DMS153 treated with DMSO at 0.1 percent for 48 hours (cell line): Measurements from ENCODE around the gene ADAP1.

Experiments used
- DNase-seq: peaks from one replicate; lab custom pipeline; 2025; ENCODE audit not compliant: unreplicated experiment; lab: John Stamatoyannopoulos, UW

ADAP1 gene

DNA sequence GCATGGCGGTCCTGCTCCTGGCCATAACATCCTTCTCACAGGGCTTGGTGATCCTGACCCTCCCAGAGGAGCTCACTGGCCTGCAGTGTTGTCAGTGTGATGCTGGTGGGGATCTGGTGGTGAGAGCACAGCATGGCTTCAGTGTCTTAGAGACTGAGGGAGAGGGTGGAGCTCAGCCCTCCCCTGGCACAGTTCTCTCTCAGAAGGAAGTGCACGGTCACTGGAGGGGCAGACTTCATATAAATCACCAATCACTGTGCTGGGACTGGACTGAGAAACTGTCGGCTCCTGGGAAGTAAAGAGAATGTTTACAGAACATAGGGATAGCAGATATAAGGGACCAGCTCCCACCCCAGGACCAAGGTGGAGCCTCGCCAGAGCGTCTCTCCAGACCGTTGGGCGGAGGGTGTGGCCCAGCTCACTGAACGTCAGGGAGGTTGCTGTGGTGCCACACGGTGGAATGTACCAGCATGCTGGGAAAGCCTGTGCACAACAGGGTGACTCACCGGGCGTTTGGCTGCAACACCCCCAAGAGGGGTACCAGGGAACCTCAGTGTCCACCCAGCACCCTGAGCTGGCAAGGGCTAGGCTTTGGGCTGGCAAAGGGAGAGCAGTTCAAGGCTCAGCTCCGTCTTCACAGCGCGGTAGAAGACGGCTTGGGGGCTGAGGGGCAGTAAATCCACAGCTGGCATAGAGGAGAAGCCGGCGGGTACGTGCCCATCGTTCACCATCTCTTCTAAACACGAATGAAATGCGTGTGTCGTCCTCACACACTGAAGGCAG is 86.9 kb downstream of the ADAP1 start:
- DNase-seq = no peak

DNA sequence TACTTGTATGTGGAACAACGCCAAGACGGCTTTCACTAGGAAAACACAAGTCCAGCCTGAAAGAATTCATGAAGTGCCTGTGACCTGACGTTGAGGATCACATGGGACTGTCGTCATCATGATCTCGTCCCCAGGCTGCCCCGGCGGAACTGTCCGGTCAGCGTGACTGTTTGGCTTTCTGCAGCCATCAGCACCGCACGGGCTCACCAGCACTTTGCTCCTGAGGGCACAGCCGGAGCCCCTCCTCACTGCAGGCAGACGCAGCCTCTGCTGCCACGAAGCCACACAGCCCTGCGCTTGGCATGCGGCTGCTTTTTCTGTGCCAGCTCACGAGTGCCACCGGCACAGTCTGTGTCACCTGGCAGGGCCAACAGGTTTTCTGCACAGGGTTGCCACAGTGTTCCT is 87.5 kb downstream of the ADAP1 start:
- no peak for DNase-seq

DNA sequence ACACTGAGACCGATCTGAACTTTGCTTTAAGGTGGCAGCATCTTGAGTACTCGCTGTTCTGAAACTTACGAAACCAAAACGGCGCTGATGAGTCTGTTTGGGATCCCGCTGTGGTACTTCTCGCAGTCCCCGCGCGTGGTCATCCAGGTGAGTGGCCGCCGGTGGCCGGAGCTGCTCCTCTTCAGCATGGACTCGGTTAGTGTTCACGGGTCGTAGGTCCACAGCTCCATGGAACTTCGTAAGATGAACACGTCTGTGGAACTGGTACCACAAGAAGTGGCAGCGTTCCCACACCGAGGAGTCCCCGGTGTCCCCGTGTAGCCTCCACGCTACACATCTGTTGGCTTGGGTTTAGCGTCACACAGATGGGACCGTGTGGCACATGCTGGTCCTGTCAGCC is 88.6 kb downstream of the ADAP1 start:
- no peak for DNase-seq

DNA sequence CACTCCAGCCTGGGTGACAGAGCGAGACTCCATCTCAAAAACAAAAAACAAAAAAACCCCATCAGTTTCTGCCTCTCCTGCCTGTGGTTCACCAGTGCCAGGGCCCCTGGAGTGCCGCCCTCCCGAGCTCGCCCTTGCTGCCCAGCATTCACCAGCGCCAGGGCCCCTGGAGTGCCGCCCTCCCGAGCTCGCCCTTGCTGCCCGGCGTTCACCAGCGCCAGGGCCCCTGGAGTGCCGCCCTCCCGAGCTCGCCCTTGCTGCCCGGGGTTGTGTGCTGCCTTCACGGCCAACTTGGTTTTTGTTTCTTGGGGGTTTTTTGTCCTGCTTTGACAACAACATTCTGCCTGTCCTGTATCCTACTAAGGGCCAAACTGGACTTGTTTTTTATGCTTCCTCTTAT is 91.4 kb downstream of the ADAP1 start:
- DNase-seq = no peak

DNA sequence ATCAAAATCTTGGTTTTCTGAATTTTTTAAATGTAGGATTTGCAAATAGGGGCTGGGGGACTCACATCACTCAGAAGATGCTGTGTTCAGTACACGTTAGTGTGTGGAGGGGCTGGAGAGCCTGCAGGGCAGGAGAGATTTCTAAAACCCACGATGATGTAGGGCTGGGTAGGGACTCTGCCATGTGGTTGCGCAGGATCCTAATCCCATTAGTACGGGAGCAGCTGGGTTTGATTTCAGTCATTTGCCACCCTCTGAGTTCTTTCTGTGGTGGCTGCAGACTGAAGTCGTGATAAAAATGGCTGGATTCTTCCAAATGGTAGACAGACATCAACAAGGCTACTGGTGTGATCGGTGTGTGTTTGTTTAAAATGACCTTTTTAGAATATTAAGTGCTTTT is 92.3 kb downstream of the ADAP1 start:
- no peak for DNase-seq

DNA sequence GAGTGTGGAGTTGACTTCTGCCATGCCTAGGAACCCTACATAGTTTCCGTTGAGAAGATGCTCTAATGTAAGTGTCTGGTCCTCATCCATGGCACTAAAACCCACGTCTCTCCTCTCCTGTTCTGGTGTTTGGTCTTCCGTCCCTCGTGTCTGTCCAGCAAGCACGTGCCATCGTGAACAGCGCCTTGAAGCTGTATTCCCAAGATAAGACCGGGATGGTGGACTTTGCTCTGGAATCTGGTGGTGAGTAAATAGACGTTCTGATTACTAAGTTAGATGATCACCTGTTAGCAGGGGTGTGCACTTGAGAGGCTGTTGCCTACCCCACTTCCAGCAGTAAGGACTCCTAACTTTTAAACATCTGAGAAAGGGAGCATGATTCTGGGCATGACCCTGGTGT is 93.3 kb downstream of the ADAP1 start:
- no peak for DNase-seq

DNA sequence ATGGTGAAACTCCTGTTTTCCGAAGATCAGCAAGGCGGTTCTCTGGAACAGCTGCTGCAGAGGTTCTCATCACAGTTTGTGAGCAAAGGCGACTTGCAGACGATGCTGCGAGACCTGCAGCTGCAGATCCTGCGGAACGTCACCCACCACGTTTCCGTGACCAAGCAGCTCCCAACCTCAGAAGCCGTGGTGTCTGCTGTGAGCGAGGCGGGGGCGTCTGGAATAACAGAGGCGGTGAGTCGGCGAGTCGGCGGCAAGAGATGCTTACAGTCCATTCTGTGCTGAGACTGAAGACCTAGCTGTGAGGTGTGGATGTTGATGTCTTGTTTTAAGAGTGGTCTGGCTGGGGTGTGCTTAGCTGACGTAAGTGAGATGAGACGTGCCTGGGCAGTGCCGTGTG is 94.3 kb downstream of the ADAP1 start:
- DNase-seq = no peak

DNA sequence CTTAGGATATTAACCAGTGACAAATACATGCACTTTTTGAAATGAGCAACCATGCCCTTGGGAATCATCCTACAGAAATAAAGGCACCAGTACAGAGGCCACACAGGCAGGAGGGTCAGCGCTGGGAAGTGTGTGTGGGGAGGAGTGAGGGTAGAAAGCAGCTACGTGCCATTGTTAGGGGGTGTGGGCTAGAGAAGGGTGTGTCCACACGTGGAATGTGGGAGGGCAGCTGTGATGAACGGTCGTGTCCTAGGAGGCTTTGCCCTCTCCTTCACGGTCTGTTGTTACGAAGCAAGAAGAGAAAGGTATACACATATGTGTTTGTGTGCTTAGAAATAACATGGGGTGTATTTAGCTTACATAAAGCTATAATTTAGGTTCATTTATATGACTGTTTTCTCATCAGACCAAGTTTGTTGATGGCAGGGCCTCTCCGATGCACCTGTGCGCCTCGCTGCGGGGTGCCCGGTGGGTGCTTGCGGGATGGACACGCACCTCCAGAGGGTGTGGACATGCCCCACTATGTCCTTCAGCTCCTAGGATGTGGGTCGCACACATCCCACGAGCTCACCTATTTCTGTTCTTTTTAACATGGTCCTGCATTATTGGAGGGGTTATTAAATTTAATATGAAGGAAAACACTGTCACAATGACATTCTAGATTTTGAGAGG is 95.0 kb downstream of the ADAP1 start:
- DNase-seq = no peak

DNA sequence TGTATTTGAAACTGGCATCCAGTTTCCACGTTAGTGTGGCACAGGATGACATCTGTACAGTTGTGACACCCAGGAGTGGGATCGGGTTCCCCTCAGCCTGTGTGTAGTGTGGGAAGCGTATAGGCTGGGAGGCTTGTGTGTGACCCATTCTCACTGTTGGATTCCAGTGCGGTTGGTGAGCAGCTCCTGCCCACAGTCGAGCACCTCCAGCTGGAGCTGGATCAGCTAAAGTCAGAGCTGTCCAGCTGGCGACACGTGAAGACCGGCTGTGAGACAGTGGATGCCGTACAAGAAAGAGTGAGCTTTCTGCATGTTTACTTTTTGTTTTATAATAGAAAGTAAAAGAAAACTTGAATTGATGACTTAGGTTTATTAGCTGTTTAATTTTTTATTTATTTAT is 96.8 kb downstream of the ADAP1 start:
- DNase-seq = no peak

DNA sequence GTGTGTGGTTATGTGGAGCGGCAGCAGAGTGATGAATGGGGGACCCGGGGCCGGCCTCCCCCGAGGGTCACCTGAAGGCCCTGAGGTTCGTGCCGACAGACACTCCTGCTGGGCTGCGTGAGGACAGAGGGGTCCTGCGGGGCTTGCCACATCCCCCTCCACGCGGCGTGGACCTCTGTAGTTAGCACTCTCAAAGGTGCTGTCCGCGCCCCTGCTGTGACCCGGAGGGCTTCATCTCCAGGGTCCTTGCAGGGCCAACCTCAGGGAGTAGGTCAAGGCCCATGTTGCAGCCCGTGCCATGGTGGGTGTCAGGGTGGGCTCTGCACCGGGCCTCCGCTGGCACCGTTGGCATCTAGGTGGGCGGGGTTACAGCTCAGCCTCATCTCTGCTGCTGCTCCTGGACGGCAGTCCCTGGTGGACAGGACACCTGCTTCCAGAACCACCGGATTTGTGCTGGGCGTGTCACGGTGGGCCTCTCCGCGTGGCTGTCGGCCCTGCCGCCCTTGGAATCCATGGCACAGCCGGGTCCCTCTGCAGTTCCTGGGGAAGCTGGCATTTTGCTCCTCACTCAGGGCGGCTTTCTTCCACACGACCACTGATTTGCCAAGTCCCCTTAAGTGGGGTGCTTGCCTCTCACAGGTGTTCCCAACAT is 97.9 kb downstream of the ADAP1 start:
- DNase-seq = no peak

DNA sequence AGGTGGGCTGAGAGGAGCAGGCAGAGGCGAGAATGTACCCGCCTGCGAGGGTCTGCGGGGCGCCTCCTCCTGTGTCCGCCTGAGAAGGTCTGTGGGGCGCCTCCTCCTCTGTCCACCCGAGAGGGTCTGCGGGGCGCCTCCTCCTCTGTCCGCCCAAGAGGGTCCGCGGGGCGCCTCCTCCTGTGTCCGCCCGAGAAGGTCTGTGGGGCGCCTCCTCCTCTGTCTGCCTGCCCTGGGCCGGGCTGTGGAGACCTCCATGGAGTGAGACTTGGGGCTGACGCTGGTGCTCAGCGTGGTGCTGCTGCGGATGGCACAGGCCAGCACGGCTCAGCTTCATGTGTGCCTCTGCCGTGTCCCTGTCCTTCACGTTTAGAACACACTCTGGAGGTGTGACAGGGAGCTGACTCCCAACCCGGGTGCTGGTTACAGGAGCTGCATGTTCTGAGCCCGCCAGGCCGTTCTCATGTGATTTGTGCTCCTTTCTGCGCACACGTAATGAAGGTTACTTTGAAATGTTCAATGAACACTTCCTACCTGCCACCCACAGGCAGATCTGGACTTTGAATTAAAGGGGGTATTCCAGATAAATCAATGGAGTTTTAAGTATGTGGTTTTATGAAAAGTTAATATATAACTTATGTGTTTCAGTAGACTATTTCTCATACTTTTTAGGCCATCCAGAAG is 98.7 kb downstream of the ADAP1 start:
- DNase-seq = no peak

DNA sequence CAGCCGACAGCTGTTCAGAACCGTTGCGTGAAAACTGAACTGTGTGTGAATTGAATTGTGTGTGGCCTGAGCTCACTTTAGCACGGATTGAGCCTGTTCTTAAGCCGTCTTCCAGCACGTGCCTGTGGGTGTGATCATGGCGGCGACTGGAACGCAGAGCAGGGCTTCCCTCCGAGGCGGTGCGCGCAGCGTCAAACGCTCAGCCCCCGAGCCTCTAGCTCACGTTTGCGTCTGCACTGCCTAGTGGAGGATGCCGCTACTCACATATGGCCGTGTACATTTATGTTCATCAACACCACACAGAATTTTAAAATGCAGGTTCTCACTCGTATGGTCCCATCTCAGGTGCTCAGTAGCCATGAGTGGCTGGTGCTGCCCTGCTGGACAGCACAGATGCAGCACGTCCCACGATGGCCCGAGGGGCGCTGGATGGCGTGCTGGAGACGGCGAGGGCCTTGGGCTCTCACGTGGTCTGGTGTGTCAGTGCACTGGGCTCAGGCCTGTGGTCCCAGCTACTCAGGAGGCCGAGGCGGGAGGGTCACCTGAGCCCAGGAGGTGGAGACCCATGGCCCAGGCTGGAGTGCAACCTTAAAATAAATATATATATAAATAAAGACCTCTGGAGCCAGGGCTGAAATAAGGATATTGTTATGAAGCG is 100.2 kb downstream of the ADAP1 start:
- DNase-seq = no peak

DNA sequence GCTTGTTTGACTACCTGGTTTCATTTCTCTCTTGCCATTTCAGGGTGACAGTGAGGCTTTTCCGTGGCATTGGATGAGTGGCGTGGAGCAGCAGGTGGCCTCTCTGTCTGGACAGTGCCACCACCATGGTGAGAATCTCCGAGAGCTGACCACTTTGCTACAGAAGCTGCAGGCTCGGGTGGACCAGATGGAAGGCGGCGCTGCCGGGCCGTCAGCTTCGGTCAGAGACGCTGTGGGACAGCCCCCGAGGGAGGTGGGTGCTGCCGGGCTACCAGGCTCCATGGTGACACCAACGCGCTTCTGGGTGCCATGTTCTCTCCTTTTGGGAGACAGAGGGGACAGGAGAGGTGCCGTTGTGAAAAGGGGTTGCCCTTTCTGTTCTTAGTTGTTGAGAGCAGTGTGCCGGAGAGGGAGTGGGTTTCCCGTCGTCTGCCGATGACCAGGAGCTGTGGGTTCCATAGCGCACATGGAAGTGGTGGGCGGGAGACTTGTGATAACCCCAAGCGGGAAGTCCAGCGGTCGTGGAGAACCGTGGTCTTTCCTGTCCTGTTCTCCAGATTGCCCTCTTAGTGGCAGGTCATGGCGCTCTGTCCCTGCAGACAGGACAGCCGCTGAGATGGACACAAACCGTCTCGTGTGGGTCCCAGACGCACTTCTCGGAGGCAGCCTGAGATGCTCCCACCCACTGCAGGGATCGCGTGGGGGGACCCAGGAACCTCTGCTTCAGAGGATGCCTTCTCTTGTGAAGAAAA is 100.9 kb downstream of the ADAP1 start:
- DNase-seq = no peak

DNA sequence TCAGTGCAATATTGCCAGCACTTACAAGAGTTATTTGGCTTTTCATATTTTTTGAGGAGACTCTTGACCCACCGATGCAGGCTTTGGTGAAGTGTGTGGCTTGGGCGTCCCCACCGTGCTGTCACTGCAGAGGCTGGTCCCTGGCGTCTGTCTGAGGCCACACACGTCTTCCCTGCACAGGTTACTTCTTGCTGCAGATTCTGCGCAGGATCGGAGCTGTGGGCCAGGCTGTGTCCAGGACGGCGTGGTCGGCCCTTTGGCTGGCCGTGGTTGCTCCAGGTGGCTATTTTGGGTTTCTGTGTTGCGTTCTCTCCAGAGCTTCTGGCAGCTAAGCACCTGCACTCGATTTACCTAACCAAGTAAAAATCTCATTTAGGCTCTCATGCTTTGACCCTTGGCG is 103.3 kb downstream of the ADAP1 start:
- no peak for DNase-seq

DNA sequence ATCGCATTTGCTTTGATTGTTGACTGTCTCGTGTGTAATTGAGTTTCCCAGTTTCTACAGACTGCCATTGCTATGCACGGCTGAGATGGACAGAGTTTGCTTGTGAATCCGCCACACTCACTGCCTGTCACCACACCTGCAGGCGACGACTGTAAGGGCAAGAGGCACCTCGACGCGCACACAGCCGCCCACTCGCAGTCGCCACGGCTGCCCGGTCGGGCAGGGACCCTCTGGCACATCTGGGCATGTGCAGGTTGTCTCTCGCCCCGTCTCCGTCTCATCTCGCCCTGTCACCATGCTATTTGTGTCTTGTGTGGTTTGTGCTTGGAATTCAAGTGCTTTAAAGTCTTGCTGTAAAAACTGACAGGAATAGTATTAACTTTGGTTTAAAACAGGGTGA is 104.7 kb downstream of the ADAP1 start:
- DNase-seq = no peak

DNA sequence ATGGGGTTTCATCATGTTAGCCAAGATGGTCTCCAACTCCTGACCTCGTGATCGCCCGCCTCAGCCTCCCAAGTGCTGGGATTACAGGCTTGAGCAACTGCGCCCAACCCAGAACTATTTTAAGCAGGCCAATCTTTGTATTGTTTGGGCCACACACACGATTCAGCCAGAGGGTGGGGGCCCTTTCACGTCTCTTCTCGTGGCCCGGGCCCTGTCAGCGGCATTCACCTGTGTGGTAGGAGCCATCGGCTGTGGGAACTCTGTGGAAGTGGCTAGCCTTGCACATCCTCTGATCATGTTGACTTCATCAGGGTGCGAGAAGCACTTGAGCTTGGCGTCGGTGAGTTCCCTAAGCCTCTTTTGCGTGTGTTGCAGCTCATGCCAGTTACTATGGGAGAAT is 105.3 kb downstream of the ADAP1 start:
- DNase-seq = no peak
